ENCODE measurements around the gene USP44. TPM values are rescaled to one million over a fixed set of nuclear protein-coding genes. Genes with fewer than 3 reads are reported as not detected.

USP44 gene
- total and polyA plus RNA-seq, 2 donors (not counting 3 experiments of a cell fraction or from before 2014, with no cell fraction given) = 0.91 to 3.1 TPM

GRCh38 chr12:95470300-95470699, 81.0 kb downstream of the USP44 start:
- DNase-seq (ENCODE audit: low read depth, low spot score) (no peak), FAIRE-seq (no peak)
- intact Hi-C loops (cut with micrococcal nuclease) (loop anchor here (5.0 kb wide), 1 partner anchor 368 kb away; no protein-coding TSS in a partner anchor), dilution Hi-C loops (cut with MboI; ENCODE audit: extremely low pct_ligation_motif_present, low sequenced_read_pairs) (no loop called here)
- Histone ChIP-seq H4K20me1 (replicated peaks; ENCODE audit: control insufficient read depth, extremely low read depth, insufficient read depth, low read length) (no peaks in the 10 kb centered on the region), H3K4me2 (ENCODE audit: insufficient read depth, low read length) (no peak overlapping the region), H3K9ac (replicated peaks; ENCODE audit: extremely low read depth, insufficient read depth, low read length) (no peak overlapping the region), H3K9me3 (replicated peaks; ENCODE audit: control insufficient read depth, insufficient read depth, low read length) (no peaks in the 10 kb centered on the region), H3K36me3 (ENCODE audit: control insufficient read depth in 2 of 2, extremely low read depth in 1 of 2, insufficient read depth in 2 of 2, low read length in 2 of 2) (no peaks in the 10 kb centered on the region), H2AFZ (ENCODE audit: low read depth, low read length) (no peak overlapping the region), H3K4me3 (replicated peaks in 1 of 3; ENCODE audit: insufficient read depth in 1 of 3, low read depth in 1 of 3, low read length in 3 of 3) (no peak overlapping the region), H3K27me3 (ENCODE audit: control insufficient read depth in 2 of 2, insufficient read depth in 2 of 2, low read length in 2 of 2) (no peaks in the 10 kb centered on the region), H3K9me1 (replicated peaks; ENCODE audit: control insufficient read depth, extremely low read depth, insufficient read depth, low read length) (no peaks in the 10 kb centered on the region), H3K27ac (ENCODE audit: insufficient read depth, low read depth, low read length) (no peak overlapping the region), H3K4me1 (ENCODE audit: control insufficient read depth, extremely low read depth, insufficient read depth, low read length) (peaks cover 11% of the 10 kb centered on the region), H3K79me2 (ENCODE audit: control insufficient read depth, insufficient read depth, low read length) (peaks cover 14% of the 10 kb centered on the region)
- no TSS peak for BruUV-seq (replicated peaks)
- ChIA-PET POLR2A (no interaction called here), CTCF (no interaction called here)
- TF ChIP-seq POLR2AphosphoS5 (IDR thresholded peaks at IDR 0.05; ENCODE audit: insufficient read depth, low read depth, low read length) (no peak), MAX (IDR thresholded peaks at IDR 0.05; ENCODE audit: insufficient read depth, insufficient read length) (no peak), EZH2 (IDR thresholded peaks at IDR 0.05; ENCODE audit: borderline replicate concordance, low read depth, low read length, severe bottlenecking) (no peak), CTCF (IDR thresholded peaks at IDR 0.05; ENCODE audit: extremely low read depth in 1 of 2, insufficient read depth in 1 of 2, low read depth in 1 of 2, low read length in 2 of 2) (no peak)

Other genes starting within 250 kb of the USP44 start
- 89.1 and 105 TPM in 2 replicates for gene METAP2, start 77.3 kb downstream of the USP44 start, total RNA-seq
- gene METAP2, start 77.3 kb downstream of the USP44 start, polyA plus RNA-seq = 16.0 and 28.5 TPM in 2 replicates
- gene NTN4, start 239.3 kb upstream of the USP44 start, total RNA-seq = 105 and 120 TPM in 2 replicates
- 317 and 352 TPM in 2 replicates for gene NTN4, start 239.3 kb upstream of the USP44 start, polyA plus RNA-seq

All from endothelial cell of umbilical vein (primary cell).